Nucleus accumbens (tissue), 56 donors: Measurements from ENCODE around the gene HOXD4.
A peak's percentile ranks its signal among the peaks of the same experiment; 100 is the strongest.

ENCODE experiments used
- DNase-seq, 56 donors: peaks; one replicate each; lab custom pipeline; 2025; lab: John Stamatoyannopoulos, UW

HOXD4 gene

DNA sequence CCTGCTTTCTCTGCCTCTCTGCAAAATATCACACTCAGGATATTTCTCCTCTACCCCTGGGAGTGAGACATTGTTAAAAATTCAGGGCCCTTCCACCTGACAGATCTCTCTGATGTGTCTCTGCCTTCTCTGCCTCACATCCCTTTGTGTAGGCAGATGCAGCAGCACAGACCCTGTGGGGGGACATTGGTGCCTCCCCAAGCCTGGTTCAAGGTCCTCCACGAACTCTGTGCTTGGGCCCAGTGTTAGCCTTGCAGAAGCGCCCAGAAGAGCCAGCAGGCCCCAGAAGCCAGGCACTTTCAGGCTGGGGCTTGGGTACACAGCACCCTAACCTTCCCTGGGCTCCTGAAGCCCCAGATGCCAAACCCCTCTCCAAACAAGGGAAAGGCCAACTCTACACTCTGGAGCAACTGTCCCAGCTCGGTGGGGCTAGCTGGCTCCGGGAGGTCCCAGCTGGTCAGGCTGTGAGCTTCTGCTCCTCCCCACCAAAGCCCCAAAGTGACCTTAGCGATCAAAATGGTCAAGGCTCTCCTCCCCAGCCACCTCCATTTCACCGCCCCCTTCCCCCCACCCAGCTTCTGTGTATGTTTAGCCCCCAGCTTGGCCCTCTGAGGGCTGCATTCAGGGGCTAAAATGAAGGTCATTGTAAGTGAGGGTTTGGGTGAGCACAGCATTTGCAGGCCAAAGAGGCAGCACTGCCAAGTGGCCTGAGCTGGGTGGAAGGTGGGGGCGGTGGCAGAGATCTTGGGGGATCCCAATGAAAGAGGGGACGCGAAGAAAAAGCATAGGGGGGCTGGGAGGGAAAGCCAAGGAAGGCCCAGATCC, 26.2 kb upstream of the HOXD4 start:
- no peak for DNase-seq

DNA sequence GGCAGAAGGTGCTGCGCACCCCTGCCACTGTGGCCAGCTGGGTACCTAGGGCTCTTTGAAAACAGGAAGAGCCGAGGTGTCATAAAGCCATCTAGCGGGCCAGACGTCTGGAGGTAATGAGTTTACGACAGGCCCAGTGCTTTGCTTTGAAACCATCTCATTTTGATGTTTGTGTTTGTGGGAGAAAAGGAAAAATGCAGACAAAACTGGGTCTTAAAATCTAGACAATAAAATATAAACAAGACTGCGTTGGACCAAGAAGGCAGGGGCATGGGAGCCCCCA, 25.6 kb upstream of the HOXD4 start:
- no peak for DNase-seq

DNA sequence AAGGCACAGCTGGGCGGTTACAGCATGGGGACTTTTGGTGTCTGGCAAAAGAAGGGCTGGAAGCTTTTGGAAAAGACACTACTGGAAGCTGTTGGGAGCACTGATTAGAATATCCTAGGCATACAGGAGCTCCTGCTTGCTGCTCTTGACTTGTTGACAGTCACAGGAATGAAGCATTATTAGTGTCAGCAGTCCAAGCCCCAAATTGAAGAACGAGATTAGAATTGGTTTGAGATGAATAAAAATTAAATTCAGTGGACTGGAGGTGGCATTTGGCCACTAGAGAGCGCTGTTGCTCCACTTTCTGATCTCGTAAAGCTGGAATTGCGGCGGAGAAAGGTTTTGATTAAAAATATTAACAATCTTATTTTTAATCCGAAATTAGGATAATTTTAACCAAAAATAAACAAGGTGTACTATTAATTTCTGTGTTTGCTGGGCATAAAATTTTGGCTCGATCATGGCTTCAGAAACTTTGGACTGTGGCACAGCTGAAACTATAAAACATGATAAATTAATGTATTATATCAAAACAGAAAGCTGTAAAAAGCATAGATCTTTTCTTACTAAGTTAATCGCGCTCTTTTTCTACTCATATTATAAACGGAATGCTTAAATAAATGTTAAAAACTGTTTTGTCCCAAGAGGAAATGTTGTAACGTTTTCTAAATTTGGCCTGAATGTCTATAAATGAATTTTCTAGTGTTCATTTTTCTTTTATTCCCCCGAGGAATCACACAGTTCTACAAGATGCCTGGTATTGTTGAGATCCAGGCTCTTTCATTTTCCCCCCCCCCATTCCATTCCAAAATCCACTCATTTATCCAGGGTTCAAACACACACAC, 24.2 kb upstream of the HOXD4 start:
- peak in 42 of 56 donors; percentile 0 to 83 (median 26) for DNase-seq

GRCh38 chr2:176127774-176128072, 23.6 kb upstream of the HOXD4 start:
- DNase-seq, result no peak

GRCh38 chr2:176128172-176128981, 23.0 kb upstream of the HOXD4 start:
- no peak for DNase-seq

GRCh38 chr2:176128982-176129796, 22.2 kb upstream of the HOXD4 start, which contains the start of gene HOXD8:
TSS of gene HOXD8 (plus strand) at chr2:176129705. CDS start at chr2:176130367, 662 bp downstream.
- no peak for DNase-seq

DNA sequence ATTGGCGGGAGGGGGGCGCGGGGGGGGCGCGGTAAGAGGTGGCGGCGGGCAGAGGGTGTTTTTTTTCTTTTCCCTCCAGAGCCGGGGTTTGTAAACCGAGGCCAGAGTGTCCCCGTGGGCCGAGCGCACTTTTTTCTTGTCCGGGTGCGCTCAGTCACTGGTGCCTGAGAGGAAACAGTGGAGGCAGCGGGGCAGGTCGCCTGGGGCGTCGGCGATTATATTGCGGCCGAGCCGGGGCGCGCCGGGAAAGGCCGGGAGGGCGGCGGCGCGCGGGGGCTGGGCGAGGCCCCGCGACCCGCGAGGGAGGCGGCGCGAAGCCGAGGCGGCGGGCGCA, 21.6 kb upstream of the HOXD4 start:
- DNase-seq, result no peak

GRCh38 chr2:176130147-176130956, 21.0 kb upstream of the HOXD4 start:
- no peak for DNase-seq

GRCh38 chr2:176130957-176131847, 20.1 kb upstream of the HOXD4 start:
- DNase-seq, result no peak

GRCh38 chr2:176131848-176132158, 19.5 kb upstream of the HOXD4 start:
- DNase-seq, result no peak

DNA sequence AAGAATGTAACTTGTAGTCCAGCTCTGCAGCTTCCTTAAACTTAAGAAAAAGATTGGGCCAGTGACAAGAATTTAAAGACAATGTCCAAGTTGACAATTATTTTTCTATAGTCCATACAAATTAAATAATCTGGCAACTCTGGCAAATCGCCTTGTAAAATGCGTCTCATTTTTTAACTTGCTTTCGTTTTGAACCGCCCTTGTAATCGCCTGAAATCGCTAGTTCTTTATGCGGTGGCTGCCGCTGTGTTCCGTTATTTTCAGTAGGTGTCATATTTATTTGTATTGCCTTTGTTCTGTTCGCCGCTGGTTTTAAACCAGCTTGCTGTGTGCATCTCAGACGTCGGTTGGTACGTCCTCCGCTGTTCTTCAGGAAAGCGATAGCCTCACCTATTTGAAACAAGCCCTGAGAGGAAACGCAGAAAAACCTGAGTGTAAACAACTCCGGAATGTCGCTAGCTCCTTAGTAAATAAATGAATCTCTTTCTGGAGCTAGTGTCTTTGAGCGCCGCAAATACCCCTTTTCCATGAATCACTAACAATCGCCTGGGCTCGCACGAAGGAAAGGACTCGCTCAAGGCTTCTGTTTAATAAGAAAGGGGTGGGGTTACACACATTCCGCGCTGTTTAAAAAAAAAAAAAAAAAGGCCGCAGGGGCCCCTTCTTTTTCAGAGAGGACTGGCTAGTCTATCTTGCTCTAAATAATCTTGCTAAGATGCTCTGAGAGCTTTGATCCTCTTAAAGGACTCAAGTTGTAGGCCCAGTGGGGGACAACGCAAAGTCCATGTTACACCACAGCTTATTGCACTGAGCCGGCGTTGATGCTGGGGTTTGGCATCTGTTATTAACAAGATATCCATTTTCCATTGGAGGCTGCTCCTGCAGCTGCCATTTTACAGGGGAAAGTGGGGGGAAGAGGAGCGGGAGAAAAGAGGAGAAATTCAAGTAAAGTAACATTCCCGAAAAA, 18.9 kb upstream of the HOXD4 start:
- DNase-seq, result no peak

DNA sequence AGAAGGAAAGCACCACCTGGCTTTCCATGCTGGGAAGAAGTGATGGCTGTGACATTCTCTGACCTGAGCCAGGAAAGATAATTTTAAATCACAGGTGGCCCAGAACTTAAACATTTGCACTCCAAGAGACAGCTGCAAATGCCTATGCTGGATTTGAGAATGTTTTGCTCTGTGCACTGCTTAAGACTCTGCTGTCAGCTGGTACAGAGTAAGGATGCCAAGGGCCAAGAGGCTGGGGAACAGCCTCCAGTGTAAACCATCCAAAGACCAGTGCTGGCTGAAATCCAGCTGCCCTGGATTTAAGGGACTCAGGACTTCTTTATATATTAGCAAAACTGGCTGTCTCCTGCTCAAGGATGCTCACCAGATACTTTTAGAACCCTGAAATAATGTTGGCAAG, 18.0 kb upstream of the HOXD4 start:
- no peak for DNase-seq

DNA sequence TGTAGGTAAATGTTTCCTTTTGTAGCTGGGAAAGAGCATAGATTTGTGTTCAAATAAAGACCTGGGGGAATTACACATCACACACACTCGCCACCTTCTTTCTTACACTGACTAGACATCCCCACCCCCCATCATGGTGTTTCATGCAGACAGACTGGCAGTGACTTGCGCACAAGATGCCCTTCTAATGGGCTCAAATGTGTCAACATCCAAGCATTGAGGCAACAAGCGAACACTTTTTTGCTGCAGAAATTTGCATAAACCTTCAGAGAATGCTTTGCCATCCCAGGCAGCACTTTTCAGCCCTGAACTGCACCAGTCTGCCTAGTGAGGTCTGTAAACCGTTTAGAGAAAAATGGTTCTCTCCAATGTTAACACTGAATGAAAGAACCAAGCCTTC, 17.3 kb upstream of the HOXD4 start:
- DNase-seq, result no peak

DNA sequence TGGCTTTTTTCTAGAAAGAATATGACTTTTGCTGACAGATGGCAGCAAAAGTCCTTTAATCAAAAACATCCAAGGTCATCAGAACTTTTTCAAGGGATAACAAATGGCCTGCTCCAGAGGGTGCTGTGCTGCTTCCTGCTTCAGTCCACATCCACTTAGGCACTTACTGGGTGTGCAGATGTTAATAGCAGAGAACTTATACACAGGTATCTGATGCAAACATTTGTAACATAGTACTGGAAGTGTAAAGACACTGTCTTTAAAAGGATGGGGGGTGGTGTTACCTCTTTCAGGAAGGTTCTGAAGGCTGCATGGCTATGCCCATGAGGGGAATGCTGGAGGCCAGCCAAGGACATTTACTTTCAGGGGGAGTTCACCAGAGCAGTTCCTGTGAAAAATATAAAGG, 16.3 kb upstream of the HOXD4 start:
- no peak for DNase-seq

- no peak for DNase-seq
Measured at GRCh38 chr2:176136374-176137251, 14.7 kb upstream of the HOXD4 start.

DNA sequence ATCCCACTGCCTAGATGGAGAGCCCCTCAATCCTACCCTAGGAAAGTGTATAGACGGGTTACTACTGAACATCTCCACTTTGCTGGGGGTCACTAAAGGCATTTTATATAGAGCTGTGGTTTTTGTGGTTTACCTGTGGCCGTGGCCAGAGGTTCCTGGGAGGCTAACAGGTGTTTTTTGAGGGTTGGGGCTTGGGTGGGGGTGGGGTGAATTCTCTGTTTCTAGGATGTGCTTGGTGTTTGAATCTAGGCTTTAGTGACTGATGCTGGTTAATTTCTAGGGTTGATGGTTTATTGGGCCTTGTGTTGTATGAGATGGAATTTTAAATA, 14.1 kb upstream of the HOXD4 start:
- no peak for DNase-seq

GRCh38 chr2:176137906-176138305, 13.4 kb upstream of the HOXD4 start:
- DNase-seq, result no peak
